ENCODE results near the gene MSI2. TPM values are rescaled to one million over a fixed set of nuclear protein-coding genes. Genes with fewer than 3 reads are reported as not detected.

MSI2 gene
- total RNA-seq, 1 experiment from 2014 or later: 47.9 TPM

Other genes starting within 250 kb of the MSI2 start
- 22.0 and 38.5 TPM in 2 replicates for gene AKAP1, start 171.3 kb upstream of the MSI2 start, total RNA-seq (2014; rRNA removed; shearing (Covaris generic))